Epithelial cell of esophagus (primary cell): ENCODE results near the gene C3orf20.

ENCODE experiments used
- DNase-seq: peaks from one replicate; pipeline ENCODE4 v3.0.0; 2010; ENCODE audit warnings: low read depth
- H3K4me3 ChIP-seq: 2 replicates; pipeline ENCODE4 v1.5.1; 2011; ENCODE audit warnings: mild to moderate bottlenecking, low read length, control low read depth
- TF ChIP-seq, protein P1 (sequence below): IDR thresholded peaks from 2 replicates; pipeline ENCODE4 v1.5.1; 2011; ENCODE audit warnings: low read depth, mild to moderate bottlenecking, low read length, control low read depth, inconsistent platforms; ENCODE audit not compliant: insufficient read depth; ENCODE audit errors: missing control alignments

C3orf20 gene

DNA sequence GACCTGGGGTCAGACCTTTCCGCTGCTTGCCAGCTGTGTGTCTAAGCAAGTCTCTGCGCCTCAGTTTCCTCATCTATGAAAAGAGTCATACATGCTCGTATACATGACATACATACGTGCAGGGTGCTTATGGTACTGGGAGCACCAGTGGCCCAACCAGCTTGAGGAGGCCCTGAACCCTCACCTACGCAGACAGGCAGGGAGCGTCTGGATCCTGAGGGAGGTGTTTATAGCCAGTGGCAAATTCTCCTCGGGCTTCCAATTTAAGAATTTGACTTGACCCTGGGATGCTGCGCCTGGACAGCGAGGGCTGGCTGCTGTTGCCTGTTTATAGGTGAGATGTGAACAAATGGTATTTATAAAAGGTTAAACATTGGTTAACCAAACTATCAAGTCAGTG is 126.1 kb downstream of the C3orf20 start:
- DNase-seq: no peak
- H3K4me3 ChIP-seq: no peak overlapping the region
- TF ChIP-seq, protein P1, sequence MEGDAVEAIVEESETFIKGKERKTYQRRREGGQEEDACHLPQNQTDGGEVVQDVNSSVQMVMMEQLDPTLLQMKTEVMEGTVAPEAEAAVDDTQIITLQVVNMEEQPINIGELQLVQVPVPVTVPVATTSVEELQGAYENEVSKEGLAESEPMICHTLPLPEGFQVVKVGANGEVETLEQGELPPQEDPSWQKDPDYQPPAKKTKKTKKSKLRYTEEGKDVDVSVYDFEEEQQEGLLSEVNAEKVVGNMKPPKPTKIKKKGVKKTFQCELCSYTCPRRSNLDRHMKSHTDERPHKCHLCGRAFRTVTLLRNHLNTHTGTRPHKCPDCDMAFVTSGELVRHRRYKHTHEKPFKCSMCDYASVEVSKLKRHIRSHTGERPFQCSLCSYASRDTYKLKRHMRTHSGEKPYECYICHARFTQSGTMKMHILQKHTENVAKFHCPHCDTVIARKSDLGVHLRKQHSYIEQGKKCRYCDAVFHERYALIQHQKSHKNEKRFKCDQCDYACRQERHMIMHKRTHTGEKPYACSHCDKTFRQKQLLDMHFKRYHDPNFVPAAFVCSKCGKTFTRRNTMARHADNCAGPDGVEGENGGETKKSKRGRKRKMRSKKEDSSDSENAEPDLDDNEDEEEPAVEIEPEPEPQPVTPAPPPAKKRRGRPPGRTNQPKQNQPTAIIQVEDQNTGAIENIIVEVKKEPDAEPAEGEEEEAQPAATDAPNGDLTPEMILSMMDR: no peak

GRCh38 chr3:14801668-14802380 is 126.9 kb downstream of the C3orf20 start:
- TF ChIP-seq, protein P1: no peak
- DNase-seq: no peak
- no peak overlapping the region for H3K4me3 ChIP-seq

GRCh38 chr3:14802381-14802731 is 127.4 kb downstream of the C3orf20 start:
- DNase-seq: no peak
- TF ChIP-seq, protein P1: no peak
- no peak overlapping the region for H3K4me3 ChIP-seq

GRCh38 chr3:14803101-14803980 is 128.4 kb downstream of the C3orf20 start:
- DNase-seq: no peak
- TF ChIP-seq, protein P1: no peak
- H3K4me3 ChIP-seq: no peak overlapping the region

- H3K4me3 ChIP-seq: no peak overlapping the region
- TF ChIP-seq, protein P1: no peak
- DNase-seq: no peak
Measured at GRCh38 chr3:14803981-14804834, 129.3 kb downstream of the C3orf20 start.

- TF ChIP-seq, protein P1: no peak
- no peak overlapping the region for H3K4me3 ChIP-seq
- peak; percentile 13 for DNase-seq
Measured at GRCh38 chr3:14804835-14805780, 130.2 kb downstream of the C3orf20 start.
